Neural progenitor cell (in vitro differentiated cells): Measurements from ENCODE around the gene GALNT13.

ENCODE experiments used
- EZH2 ChIP-seq: fragments of 200-600 bp; sonication (generic); IDR thresholded peaks from 2 replicates; pipeline ENCODE4 v1.6.1; 2017; ENCODE audit warnings: antibody characterized with exemption, mild to moderate bottlenecking, moderate library complexity
- EZH2phosphoT487 ChIP-seq: fragments of 200-600 bp; sonication (generic); IDR thresholded peaks from 2 replicates; pipeline ENCODE4 v1.6.1; 2017; ENCODE audit warnings: antibody characterized with exemption
- TF ChIP-seq, protein P1 (sequence below): fragments of 200-600 bp; sonication (generic); IDR thresholded peaks from 2 replicates; pipeline ENCODE4 v1.5.1; 2017; ENCODE audit warnings: antibody characterized with exemption, mild to moderate bottlenecking

DNA sequence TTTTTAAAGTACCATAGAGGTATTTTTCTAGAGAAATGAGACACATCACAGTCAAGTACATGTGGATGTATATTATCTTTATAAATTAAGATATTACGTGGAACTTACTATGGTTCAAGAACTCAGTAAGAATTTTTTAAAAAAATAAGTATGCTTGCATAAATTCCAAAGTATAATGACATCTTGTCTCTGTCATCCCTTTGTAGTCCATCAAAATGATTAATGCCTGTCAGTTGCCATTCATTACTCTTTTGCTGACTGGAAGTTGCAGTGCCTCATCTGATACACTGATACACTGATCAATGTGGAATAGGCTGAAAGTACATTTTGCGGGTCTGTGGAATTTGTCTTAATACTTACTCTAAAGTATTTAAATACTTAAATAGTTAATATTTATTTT, 177.2 kb downstream of the GALNT13 start:
- TF ChIP-seq, protein P1, sequence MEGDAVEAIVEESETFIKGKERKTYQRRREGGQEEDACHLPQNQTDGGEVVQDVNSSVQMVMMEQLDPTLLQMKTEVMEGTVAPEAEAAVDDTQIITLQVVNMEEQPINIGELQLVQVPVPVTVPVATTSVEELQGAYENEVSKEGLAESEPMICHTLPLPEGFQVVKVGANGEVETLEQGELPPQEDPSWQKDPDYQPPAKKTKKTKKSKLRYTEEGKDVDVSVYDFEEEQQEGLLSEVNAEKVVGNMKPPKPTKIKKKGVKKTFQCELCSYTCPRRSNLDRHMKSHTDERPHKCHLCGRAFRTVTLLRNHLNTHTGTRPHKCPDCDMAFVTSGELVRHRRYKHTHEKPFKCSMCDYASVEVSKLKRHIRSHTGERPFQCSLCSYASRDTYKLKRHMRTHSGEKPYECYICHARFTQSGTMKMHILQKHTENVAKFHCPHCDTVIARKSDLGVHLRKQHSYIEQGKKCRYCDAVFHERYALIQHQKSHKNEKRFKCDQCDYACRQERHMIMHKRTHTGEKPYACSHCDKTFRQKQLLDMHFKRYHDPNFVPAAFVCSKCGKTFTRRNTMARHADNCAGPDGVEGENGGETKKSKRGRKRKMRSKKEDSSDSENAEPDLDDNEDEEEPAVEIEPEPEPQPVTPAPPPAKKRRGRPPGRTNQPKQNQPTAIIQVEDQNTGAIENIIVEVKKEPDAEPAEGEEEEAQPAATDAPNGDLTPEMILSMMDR: no peak
- TF ChIP-seq EZH2 (no peak), EZH2phosphoT487 (no peak)
